ENCODE data around the gene MUC20.
"Not testable (repeated sequence)": the region's sequence is repeated elsewhere in the genome, so short reads cannot be mapped to it uniquely, and the experiment has no call there.

MUC20 gene

GRCh38 chr3:195692781-195693427, 27.9 kb upstream of the MUC20 start:
- no peak for DNase-seq

GRCh38 chr3:195693428-195694216, 27.2 kb upstream of the MUC20 start:
- no peak for DNase-seq

- not testable (repeated sequence) for DNase-seq
Observed at GRCh38 chr3:195694217-195695076, 26.3 kb upstream of the MUC20 start.

GRCh38 chr3:195696632-195697278, 24.0 kb upstream of the MUC20 start:
- DNase-seq: no peak

- DNase-seq: no peak
Observed at GRCh38 chr3:195697582-195698324, 23.0 kb upstream of the MUC20 start.

GRCh38 chr3:195698325-195698646, 22.5 kb upstream of the MUC20 start:
- DNase-seq: no peak

GRCh38 chr3:195698647-195699387, 22.0 kb upstream of the MUC20 start:
- no peak for DNase-seq

GRCh38 chr3:195699388-195699771, 21.4 kb upstream of the MUC20 start:
- no peak for DNase-seq

GRCh38 chr3:195699860-195700259, 20.9 kb upstream of the MUC20 start:
- DNase-seq: no peak

GRCh38 chr3:195700319-195700718, 20.5 kb upstream of the MUC20 start:
- no peak for DNase-seq

- DNase-seq: no peak
Observed at GRCh38 chr3:195701042-195701915, 19.5 kb upstream of the MUC20 start.

- no peak for DNase-seq
Observed at GRCh38 chr3:195703776-195704175, 17.0 kb upstream of the MUC20 start.

- DNase-seq: no peak
Observed at GRCh38 chr3:195704433-195704999, 16.3 kb upstream of the MUC20 start.

GRCh38 chr3:195705081-195705991, 15.4 kb upstream of the MUC20 start:
- DNase-seq: no peak

GRCh38 chr3:195708061-195708460, 12.7 kb upstream of the MUC20 start:
- DNase-seq: no peak

GRCh38 chr3:195708626-195709481, 11.9 kb upstream of the MUC20 start:
- no peak for DNase-seq

- no peak for DNase-seq
Observed at GRCh38 chr3:195709676-195710085, 11.1 kb upstream of the MUC20 start.

Data from OCI-M1 (cell line).